ENCODE data around the gene ZNF735.
"Not testable (repeated sequence)": the region's sequence is repeated elsewhere in the genome, so short reads cannot be mapped to it uniquely, and the experiment has no call there.

The ZNF735 gene

GRCh38 chr7:64206903-64207302, at the start of gene ZNF735:
ZNF735 (plus strand) TSS chr7:64207203; CDS start chr7:64207203, 0 bp downstream.
- no peak for TF ChIP-seq CTCF (IDR thresholded peaks at IDR 0.05; ENCODE audit: borderline replicate concordance, insufficient read depth, low read depth, low read length)
- no peak within 1 kb of the TSS for H3K4me3 ChIP-seq (ENCODE audit: low read depth, low read length)

GRCh38 chr7:64170974-64171373, 36.0 kb upstream of the ZNF735 start:
- H3K4me3 ChIP-seq (ENCODE audit: low read depth, low read length), result not testable (repeated sequence)

GRCh38 chr7:64174328-64174727, 32.7 kb upstream of the ZNF735 start:
- no peak for TF ChIP-seq CTCF (IDR thresholded peaks at IDR 0.05; ENCODE audit: borderline replicate concordance, insufficient read depth, low read depth, low read length)
- H3K4me3 ChIP-seq (ENCODE audit: low read depth, low read length), result no peak overlapping the region

GRCh38 chr7:64174941-64175340, 32.1 kb upstream of the ZNF735 start:
- no peak for TF ChIP-seq CTCF (IDR thresholded peaks at IDR 0.05; ENCODE audit: borderline replicate concordance, insufficient read depth, low read depth, low read length)
- H3K4me3 ChIP-seq (ENCODE audit: low read depth, low read length), result no peak overlapping the region

GRCh38 chr7:64180989-64181388, 26.0 kb upstream of the ZNF735 start:
- TF ChIP-seq CTCF (IDR thresholded peaks at IDR 0.05; ENCODE audit: borderline replicate concordance, insufficient read depth, low read depth, low read length), result no peak
- H3K4me3 ChIP-seq (ENCODE audit: low read depth, low read length), result no peak overlapping the region

GRCh38 chr7:64181586-64181985, 25.4 kb upstream of the ZNF735 start:
- TF ChIP-seq CTCF (IDR thresholded peaks at IDR 0.05; ENCODE audit: borderline replicate concordance, insufficient read depth, low read depth, low read length), result no peak
- H3K4me3 ChIP-seq (ENCODE audit: low read depth, low read length), result no peak overlapping the region

GRCh38 chr7:64182036-64182790, 24.8 kb upstream of the ZNF735 start:
- no peak overlapping the region for H3K4me3 ChIP-seq (ENCODE audit: low read depth, low read length)
- no peak for TF ChIP-seq CTCF (IDR thresholded peaks at IDR 0.05; ENCODE audit: borderline replicate concordance, insufficient read depth, low read depth, low read length)

Measured in GM12875 (cell line).